Measurements from ENCODE around the gene CALB2.

GRCh38 chr16:71429581-71429980 lies 71.1 kb downstream of the CALB2 start:
- TF ChIP-seq, protein P1, sequence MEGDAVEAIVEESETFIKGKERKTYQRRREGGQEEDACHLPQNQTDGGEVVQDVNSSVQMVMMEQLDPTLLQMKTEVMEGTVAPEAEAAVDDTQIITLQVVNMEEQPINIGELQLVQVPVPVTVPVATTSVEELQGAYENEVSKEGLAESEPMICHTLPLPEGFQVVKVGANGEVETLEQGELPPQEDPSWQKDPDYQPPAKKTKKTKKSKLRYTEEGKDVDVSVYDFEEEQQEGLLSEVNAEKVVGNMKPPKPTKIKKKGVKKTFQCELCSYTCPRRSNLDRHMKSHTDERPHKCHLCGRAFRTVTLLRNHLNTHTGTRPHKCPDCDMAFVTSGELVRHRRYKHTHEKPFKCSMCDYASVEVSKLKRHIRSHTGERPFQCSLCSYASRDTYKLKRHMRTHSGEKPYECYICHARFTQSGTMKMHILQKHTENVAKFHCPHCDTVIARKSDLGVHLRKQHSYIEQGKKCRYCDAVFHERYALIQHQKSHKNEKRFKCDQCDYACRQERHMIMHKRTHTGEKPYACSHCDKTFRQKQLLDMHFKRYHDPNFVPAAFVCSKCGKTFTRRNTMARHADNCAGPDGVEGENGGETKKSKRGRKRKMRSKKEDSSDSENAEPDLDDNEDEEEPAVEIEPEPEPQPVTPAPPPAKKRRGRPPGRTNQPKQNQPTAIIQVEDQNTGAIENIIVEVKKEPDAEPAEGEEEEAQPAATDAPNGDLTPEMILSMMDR (conservative IDR thresholded peaks at IDR 0.05), result no peak
- TF ChIP-seq ZFX (IDR thresholded peaks at IDR 0.05), result no peak

All from C4-2B (cell line).